ENCODE data around the gene PHKG1.
"Not testable (repeated sequence)": the region's sequence is repeated elsewhere in the genome, so short reads cannot be mapped to it uniquely, and the experiment has no call there.

PHKG1 gene

GRCh38 chr7:56092789-56093531 is at the start of gene PHKG1:
TSS of gene PHKG1 (minus strand) at chr7:56092952. CDS start at chr7:56088941, 4,011 bp downstream.
- peak; percentile 88 for DNase-seq (ENCODE audit: low read depth)

DNA sequence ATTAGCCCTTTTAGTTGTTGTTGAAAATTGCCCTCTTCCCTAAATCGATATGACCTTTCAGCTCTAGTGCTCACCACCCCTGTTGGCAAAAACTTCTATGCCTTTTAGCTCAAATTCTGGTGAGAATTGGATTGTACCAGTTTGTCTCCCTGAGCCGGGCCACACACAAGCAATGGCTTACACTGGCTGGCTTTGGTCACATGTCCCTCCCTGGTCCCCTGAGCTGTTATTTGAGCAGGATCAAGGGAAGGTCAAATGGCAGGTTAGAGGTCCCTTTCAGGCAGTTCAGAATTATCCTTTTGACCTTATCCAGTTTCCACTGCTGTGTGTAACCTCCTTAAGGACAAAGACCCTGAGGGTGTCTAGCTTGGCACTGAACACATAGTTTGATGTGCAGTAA is 38.3 kb upstream of the PHKG1 start:
- not testable (repeated sequence) for DNase-seq (ENCODE audit: low read depth)

GRCh38 chr7:56127241-56127975 is 34.7 kb upstream of the PHKG1 start:
- DNase-seq (ENCODE audit: low read depth), result no peak

GRCh38 chr7:56125831-56126230 is 33.1 kb upstream of the PHKG1 start:
- DNase-seq (ENCODE audit: low read depth), result no peak

DNA sequence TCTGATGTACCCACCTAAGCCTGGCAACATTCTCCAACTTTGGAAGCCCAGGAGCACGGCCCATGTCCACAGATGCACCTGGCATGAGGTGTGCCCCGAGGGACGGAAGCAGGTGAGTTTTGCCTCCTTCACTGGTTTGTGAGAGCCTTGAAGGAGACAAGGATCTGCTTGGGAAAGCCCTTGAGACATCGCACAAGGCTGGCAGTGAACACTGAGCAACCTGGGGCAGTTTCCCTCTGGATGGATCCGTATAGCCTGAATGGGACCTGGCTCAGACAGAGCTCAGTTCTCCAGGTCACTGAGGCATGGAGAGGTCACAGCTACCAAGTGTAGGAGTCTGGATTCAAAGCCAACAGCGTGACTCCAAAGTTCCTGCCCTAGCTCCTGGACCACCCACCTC is 32.2 kb upstream of the PHKG1 start:
- DNase-seq (ENCODE audit: low read depth), result no peak

DNA sequence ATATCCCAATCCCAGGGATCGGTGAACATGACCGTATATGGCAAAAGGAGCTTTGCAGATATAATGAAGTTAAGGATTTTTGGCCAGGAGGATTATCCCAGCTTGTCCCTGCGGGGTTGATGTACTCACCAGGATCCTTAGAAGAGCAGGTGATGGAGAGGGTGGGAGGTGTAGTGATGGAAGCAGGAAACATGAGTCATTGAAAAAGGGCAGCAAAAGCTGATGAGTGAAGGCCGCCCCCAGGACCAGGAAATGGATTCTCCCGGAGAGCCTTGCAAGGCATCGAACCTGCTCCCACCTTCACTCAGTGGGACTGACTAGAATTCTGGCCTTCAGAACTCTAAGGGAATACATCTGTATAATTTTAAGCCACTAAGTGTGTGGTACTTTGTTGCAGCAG is 28.7 kb upstream of the PHKG1 start:
- DNase-seq (ENCODE audit: low read depth), result no peak

DNA sequence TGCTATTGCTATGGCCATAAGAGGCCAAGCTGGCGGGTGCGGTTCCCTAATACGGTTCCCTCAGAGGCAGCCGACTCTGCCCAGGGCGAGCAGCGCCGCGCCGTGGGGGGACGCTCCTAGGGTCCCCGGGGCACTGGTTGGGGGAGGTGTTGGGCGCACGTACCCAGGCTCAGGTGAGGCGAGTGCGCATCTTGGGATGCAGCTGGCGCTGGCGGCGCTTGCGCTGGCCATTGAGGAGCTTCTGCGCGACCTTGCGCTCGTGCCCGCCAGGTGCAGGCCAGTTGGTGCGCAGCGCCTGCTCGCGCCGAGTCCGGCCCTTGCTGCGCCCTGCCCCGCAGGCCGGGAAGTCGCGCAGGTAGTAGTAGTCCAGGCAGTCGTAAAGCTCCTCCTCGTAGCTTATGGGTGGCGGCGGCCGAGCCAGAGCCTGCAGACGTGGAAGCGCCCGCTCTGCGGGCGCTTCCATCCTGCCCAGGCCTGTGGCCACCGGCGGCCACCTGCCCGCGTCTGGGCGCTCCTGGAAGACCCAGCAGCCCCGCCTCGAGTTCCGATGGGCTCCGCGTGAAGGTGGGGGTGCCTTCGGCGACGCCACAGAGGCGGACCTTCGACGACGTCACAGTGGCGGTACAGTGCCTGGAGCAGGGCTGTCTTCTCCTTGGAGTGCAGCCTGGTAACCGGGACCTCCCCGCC is 23.2 kb upstream of the PHKG1 start, which contains the start of gene NUPR2:
Gene NUPR2, minus strand, starts transcription at position 566 of the 687 bp plus-strand sequence. Its CDS starts 103 bp downstream, at position 463.
- no peak for DNase-seq (ENCODE audit: low read depth)

DNA sequence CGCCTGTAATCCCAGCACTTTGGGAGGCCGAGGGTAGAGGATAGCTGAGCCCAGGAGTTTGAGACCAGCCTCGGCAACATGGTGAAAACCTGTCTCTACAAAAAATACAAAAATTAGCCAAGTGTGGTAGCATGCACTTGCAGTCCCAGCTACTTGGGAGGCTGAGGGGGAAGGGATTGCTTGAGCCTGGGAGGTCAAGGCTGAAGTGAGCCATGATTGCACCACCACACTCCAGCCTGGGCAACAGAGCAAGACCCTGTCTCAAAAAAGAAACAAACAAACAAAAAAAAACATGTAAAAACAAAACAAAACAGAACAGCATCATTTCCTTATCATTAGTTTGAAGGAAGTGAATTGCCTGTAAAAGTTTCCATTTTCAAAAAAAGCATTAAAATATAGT is 19.5 kb upstream of the PHKG1 start:
- DNase-seq (ENCODE audit: low read depth), result not testable (repeated sequence)

GRCh38 chr7:56110611-56111010 is 17.9 kb upstream of the PHKG1 start:
- no peak for DNase-seq (ENCODE audit: low read depth)

DNA sequence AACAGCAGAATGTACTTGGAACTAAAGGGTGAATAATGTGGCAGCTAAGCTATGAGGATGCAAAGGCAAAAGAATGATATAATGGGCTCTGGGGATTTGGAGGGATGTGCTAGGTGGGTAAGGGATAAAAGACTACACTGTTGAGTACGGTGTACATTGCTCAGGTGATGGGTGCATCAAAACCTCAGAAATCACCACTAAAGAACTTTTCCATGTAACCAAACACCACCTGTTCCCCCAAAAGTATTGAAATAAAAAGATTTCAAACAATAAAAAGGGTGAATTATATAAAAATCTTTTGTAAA is 15.2 kb upstream of the PHKG1 start:
- no peak for DNase-seq (ENCODE audit: low read depth)

GRCh38 chr7:56106108-56107073 is 13.6 kb upstream of the PHKG1 start, which contains the start of gene CHCHD2:
TSS of gene CHCHD2 (minus strand) at chr7:56106476. CDS start at chr7:56106413, 63 bp downstream.
- peak; percentile 98 for DNase-seq (ENCODE audit: low read depth)

- peak; percentile 48 for DNase-seq (ENCODE audit: low read depth)
Measured at GRCh38 chr7:56105508-56105907, 12.8 kb upstream of the PHKG1 start.

DNA sequence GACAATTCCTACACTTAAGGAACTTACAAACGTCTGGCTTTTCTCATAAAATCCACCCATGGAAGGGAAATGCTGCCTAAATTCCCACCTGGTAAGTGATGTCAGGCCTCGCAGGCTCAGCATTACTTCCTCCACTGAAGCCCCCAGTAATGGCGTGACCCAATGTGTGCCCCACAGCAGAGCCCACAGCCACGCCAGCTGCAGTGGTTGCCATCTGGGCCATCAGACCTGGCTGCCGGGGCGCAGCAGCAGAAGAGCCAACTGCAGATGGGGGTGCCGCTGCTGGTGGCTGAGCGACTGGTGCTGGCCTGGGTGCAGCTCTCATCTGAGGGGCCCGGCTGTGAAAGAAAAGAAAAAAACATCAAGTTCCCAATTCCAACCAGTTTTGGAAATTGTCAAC is 11.4 kb upstream of the PHKG1 start:
- not testable (repeated sequence) for DNase-seq (ENCODE audit: low read depth)

- no peak for DNase-seq (ENCODE audit: low read depth)
Measured at GRCh38 chr7:56099653-56100052, 6.9 kb upstream of the PHKG1 start.

DNA sequence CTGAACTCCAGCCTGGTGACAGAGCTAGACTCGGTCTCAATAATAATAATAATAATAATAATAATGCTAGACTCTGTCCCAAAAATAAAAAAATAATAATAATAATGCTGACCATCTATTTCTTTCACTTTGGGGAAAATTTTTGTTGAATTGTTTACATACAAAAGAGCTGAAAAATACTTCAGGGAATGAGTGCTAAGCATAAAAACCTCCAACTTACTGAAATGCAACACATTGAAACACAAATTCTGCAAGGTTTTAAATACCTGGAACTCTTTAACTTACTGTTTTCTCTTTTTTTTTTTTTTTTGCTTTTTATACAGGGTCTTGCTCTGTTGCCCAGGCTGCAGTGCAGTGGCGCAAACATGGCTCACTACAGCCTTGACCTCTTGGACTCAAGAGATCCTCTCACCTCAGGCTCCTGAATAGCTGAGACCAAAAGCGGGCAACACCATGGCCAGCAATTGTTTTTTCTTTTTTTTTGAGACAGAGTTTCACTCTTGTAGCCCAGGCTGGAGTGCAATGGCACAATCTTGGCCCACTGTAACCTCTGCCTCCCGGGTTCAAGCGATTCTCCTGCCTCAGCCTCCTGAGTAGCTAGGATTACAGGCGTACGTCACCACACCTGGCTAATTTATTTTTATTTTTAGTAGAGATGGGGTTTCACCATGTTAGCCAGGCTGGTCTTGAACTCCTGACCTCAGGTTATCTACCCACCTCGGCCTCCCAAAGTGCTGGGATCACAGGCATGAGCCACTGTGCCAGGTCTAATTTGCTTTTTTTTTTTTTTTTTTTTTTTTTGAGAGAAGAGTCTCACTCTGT is 5.6 kb upstream of the PHKG1 start:
- DNase-seq (ENCODE audit: low read depth), result not testable (repeated sequence)

DNA sequence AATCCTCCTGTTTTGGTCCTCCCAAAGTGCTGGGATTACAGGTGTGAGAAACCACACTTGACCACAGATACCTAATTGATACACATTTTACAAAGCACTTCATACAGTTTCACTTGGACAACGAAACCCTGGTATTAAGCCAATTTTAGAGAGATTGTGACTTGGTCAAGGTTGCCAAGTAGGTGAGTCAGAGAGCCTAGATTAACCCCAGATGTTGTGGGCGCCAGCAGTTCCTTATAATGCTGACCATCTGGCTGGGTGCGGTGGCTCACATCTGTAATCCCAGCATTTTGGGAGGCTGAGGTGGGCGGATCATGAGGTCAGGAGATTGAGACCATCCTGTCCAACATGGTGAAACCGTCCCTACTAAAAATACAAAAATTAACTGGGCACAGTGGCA is 4.9 kb upstream of the PHKG1 start:
- DNase-seq (ENCODE audit: low read depth), result peak; percentile 90

DNA sequence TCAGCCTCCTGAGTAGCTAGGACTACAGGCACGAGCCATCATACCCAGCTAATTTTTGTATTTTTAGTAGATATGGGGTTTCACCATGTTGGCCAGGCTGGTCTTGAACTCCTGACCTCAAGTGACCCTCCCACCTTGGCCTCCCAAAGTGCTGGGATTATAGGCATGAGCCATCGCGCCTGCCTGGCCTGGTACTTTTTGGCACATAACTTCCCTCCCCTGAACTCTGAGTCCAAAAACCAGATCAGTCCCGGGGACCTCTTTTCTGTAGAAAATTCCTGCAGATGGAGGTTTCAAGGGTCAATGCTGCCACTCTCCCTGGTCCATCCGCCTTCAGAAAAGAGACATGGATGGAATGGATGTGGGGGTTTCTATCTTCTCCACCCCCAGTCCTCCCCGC is 364 bp downstream of the PHKG1 start:
- DNase-seq (ENCODE audit: low read depth), result not testable (repeated sequence)

DNA sequence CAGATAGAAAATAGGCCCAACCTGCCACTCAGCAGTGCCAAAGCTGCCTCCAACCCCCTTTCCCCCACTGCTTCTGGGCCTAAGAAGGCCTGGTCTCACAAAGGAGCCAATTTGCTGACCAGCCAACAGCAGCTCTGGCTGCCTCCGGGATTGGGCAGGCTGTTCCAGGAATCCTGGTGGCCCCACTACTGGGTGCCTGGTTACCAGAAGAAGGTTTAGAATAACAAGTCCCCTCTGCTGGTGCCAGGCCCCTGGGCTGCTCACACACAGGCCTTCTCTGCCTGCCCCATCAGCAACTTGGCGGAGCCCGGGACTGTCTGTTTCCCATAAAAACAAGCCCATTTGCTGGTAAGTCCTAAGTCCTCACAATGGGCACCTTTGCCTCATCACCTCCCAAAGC is 1.2 kb downstream of the PHKG1 start:
- no peak for DNase-seq (ENCODE audit: low read depth)

DNA sequence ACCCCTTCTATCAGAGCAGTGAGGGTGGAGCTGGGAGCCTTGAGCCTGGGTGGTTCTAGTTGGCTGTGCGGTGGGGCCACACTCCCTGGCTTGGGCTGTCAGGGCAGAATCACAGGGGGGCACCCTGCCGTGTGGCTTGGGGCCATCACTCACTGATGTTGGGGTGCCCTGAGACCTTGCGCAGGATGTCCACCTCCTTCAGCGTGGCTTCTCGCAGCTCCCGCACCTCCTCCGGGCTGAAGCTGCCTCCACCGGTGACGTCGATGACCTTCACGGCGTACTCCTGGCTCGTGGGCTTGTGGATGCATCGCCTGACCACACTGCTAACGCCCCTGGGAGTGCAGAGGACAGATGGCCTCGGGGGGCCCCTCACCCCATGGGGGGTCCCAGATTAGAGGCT is 5.3 kb downstream of the PHKG1 start:
- DNase-seq (ENCODE audit: low read depth), result no peak

GRCh38 chr7:56086761-56087160 is 6.0 kb downstream of the PHKG1 start:
- DNase-seq (ENCODE audit: low read depth), result no peak
